MCF 10A (cell line): ENCODE measurements around the gene AMER2. TPM values are rescaled to one million over a fixed set of nuclear protein-coding genes. Genes with fewer than 3 reads are reported as not detected.

ENCODE experiments used
- BruUV-seq: library from RNA; stranded (reverse); fragments of 400-500 nt; replicated peaks from 2 replicates; lab custom pipeline; 2021; lab: Mats Ljungman, UMichigan
- CTCF ChIA-PET: fragments of 300-600 bp; sonication (Branson Sonifier 250); formaldehyde crosslinking; extraction: SDS; loops from one replicate; lab custom pipeline; 2021; ENCODE audit warnings: antibody characterized with exemption, inconsistent platforms; lab: Yijun Ruan, JAX
- POLR2A ChIA-PET: fragments of 300-600, 350-650 bp; sonication (Branson Sonifier 250); formaldehyde crosslinking; extraction: SDS; loops from one replicate; lab custom pipeline; 2020; ENCODE audit warnings: antibody characterized with exemption, inconsistent platforms; lab: Yijun Ruan, JAX
- DNase-seq: peaks from one replicate; pipeline ENCODE4 v3.0.0-alpha.2; 2018; ENCODE audit not compliant: unreplicated experiment
- H3K27ac Mint-ChIP-seq: one replicate; pipeline ENCODE4 v1.8.0; 2022; ENCODE audit warnings: mild to moderate bottlenecking, low read depth, mixed read lengths; ENCODE audit not compliant: unreplicated experiment
- H3K27me3 Mint-ChIP-seq: one replicate; pipeline ENCODE4 v1.8.0; 2022; ENCODE audit warnings: mixed read lengths; ENCODE audit not compliant: insufficient read depth, unreplicated experiment
- H3K36me3 Mint-ChIP-seq: one replicate; pipeline ENCODE4 v1.8.0; 2022; ENCODE audit warnings: mild to moderate bottlenecking, moderate library complexity, mixed read lengths; ENCODE audit not compliant: insufficient read depth, unreplicated experiment
- H3K4me1 Mint-ChIP-seq: one replicate; pipeline ENCODE4 v1.8.0; 2022; ENCODE audit warnings: mixed read lengths; ENCODE audit not compliant: insufficient read depth, unreplicated experiment
- H3K4me3 Mint-ChIP-seq: one replicate; pipeline ENCODE4 v1.8.0; 2022; ENCODE audit warnings: mild to moderate bottlenecking, moderate library complexity, mixed read lengths; ENCODE audit not compliant: unreplicated experiment
- H3K9me3 Mint-ChIP-seq: one replicate; pipeline ENCODE4 v1.8.0; 2022; ENCODE audit warnings: mixed read lengths; ENCODE audit not compliant: unreplicated experiment
- CTCF ChIP-seq: fragments of 200-600 bp; IDR thresholded peaks from one replicate; pipeline ENCODE4 v1.8.0; 2022; ENCODE audit warnings: antibody characterized with exemption, mild to moderate bottlenecking; ENCODE audit not compliant: unreplicated experiment
- intact Hi-C: fragments of 100-400 bp; cut with micrococcal nuclease; formaldehyde crosslinking; loops from 2 replicates; pipeline ENCODE4 v1.14.1; 2022
- total RNA-seq: library from RNA; stranded (reverse); gene quantifications from 2 replicates; pipeline ENCODE4 v1.2.3, GENCODE V29; 2022

The AMER2 gene
- total RNA-seq, 1 experiment from 2014 or later: not detected

DNA sequence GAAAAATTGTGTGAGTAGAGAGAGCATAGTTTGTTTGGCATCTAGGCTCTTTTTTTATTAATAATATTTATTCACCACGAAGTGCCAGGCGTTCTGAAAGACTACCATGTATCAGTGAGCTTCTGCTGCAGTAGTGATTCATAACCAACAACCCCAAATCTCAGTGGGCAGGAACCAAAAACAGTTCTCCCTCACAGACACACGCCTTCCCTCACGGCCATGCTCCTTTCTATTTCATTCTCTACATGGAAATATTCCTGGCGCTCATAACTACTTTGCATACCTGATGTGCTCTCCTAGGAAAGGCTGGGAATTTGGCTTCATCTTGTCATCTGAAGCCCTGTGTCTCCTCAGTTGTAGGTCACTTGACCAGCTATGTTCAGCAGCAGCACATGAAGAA lies 26.6 kb upstream of the AMER2 start:
- H3K27ac Mint-ChIP-seq: no peak overlapping the region
- no peaks in the 10 kb centered on the region for H3K9me3 Mint-ChIP-seq
- H3K4me1 Mint-ChIP-seq: no peaks in the 10 kb centered on the region
- no peak for TF ChIP-seq CTCF
- DNase-seq: no peak
- no TSS peak for BruUV-seq
- no peak overlapping the region for H3K4me3 Mint-ChIP-seq
- ChIA-PET POLR2A (no interaction called here), CTCF (no interaction called here)
- peaks cover 9% of the 10 kb centered on the region for H3K27me3 Mint-ChIP-seq
- H3K36me3 Mint-ChIP-seq: no peaks in the 10 kb centered on the region
- intact Hi-C loops: no loop called here

DNA sequence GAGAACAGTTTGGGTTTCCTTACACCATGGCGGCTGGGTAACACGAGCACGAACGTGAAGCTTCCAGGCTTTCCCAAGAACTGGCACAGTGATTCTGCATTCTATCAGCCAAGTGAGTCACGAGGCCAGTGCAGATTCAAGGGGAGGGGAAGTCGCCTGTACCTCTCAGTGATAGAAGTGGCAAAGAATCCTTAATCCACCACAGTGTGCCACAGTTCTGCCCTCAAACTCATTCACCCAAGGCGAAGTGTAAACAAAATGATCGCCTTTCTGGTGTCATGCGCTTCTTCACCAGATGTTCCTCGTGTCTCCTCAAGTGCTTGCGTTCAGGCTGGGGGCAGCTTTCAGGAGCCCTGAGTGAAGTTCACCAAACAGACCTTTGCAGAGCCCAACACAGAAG lies 24.9 kb upstream of the AMER2 start:
- Mint-ChIP-seq H3K27me3 (peaks cover 15% of the 10 kb centered on the region), H3K4me3 (no peak overlapping the region), H3K9me3 (no peaks in the 10 kb centered on the region), H3K36me3 (no peaks in the 10 kb centered on the region), H3K27ac (no peak overlapping the region), H3K4me1 (no peaks in the 10 kb centered on the region)
- no TSS peak for BruUV-seq
- POLR2A ChIA-PET: no interaction called here
- no peak for TF ChIP-seq CTCF
- DNase-seq: no peak
- CTCF ChIA-PET: no interaction called here
- intact Hi-C loops: no loop called here

- CTCF ChIA-PET: interaction anchor here (1.0 kb wide), 1 partner anchor 14 kb away, joined by 3 read pairs; no protein-coding TSS in a partner anchor
- POLR2A ChIA-PET: no interaction called here
- no peak for TF ChIP-seq CTCF
- Mint-ChIP-seq H3K36me3 (peaks cover 5% of the 10 kb centered on the region), H3K4me3 (no peak overlapping the region), H3K27me3 (peaks cover 53% of the 10 kb centered on the region), H3K27ac (no peak overlapping the region), H3K4me1 (no peaks in the 10 kb centered on the region), H3K9me3 (no peaks in the 10 kb centered on the region)
- no TSS peak for BruUV-seq
- no peak for DNase-seq
- intact Hi-C loops: no loop called here
These were observed 20.8 kb upstream of the AMER2 start for GRCh38 chr13:25192936-25193335.

GRCh38 chr13:25192489-25192888 lies 20.4 kb upstream of the AMER2 start:
- Mint-ChIP-seq H3K9me3 (no peaks in the 10 kb centered on the region), H3K27ac (no peak overlapping the region), H3K4me1 (no peaks in the 10 kb centered on the region), H3K4me3 (no peak overlapping the region), H3K27me3 (peaks cover 57% of the 10 kb centered on the region), H3K36me3 (peaks cover 7% of the 10 kb centered on the region)
- intact Hi-C loops: no loop called here
- no peak for TF ChIP-seq CTCF
- DNase-seq: no peak
- no TSS peak for BruUV-seq
- ChIA-PET CTCF (interaction anchor here (1.0 kb wide), 1 partner anchor 15 kb away, joined by 3 read pairs; no protein-coding TSS in a partner anchor), POLR2A (no interaction called here)
